GM23248 (cell line): Measurements from ENCODE around the gene RIMOC1. TPM values are rescaled to one million over a fixed set of nuclear protein-coding genes. Genes with fewer than 3 reads are reported as not detected.

ENCODE experiments used
- DNase-seq: peaks from one replicate; pipeline ENCODE4 v3.0.0-alpha.2; 2015
- H2AFZ ChIP-seq: fragments of 200-600 bp; sonication (generic); 2 replicates; pipeline ENCODE4 v1.6.1; 2016; ENCODE audit warnings: antibody characterized with exemption
- H3F3A ChIP-seq: fragments of 200-600 bp; sonication (generic); 2 replicates; pipeline ENCODE4 v1.6.1; 2016; ENCODE audit warnings: mild to moderate bottlenecking, antibody characterized with exemption, mixed run types; ENCODE audit not compliant: insufficient read depth
- H3K27ac ChIP-seq: fragments of 200-600 bp; sonication (generic); 2 replicates; pipeline ENCODE4 v1.5.1; 2016; ENCODE audit warnings: mild to moderate bottlenecking
- H3K27me3 ChIP-seq: fragments of 200-600 bp; sonication (generic); replicated peaks from 2 replicates; pipeline ENCODE4 v1.6.1; 2016; ENCODE audit warnings: mild to moderate bottlenecking; ENCODE audit not compliant: insufficient read depth
- H3K36me3 ChIP-seq: fragments of 200-600 bp; sonication (generic); 2 replicates; pipeline ENCODE4 v1.6.1; 2016; ENCODE audit warnings: low read depth, mild to moderate bottlenecking
- H3K4me1 ChIP-seq: fragments of 200-600 bp; sonication (generic); 2 replicates; pipeline ENCODE4 v1.6.1; 2016; ENCODE audit warnings: mild to moderate bottlenecking; ENCODE audit not compliant: insufficient read depth
- H3K4me2 ChIP-seq: fragments of 200-600 bp; sonication (generic); one replicate; pipeline ENCODE4 v1.6.1; 2016; ENCODE audit warnings: mild to moderate bottlenecking; ENCODE audit not compliant: unreplicated experiment
- H3K4me3 ChIP-seq: fragments of 200-600 bp; sonication (generic); 2 replicates; pipeline ENCODE4 v1.5.1; 2016; ENCODE audit warnings: mild to moderate bottlenecking
- H3K79me2 ChIP-seq: fragments of 200-600 bp; sonication (generic); 2 replicates; pipeline ENCODE4 v1.6.1; 2016; ENCODE audit warnings: mild to moderate bottlenecking; ENCODE audit not compliant: insufficient read depth
- H3K9ac ChIP-seq: fragments of 200-600 bp; sonication (generic); 2 replicates; pipeline ENCODE4 v1.6.1; 2016; ENCODE audit warnings: mild to moderate bottlenecking
- H3K9me2 ChIP-seq: fragments of 200-600 bp; sonication (generic); 2 replicates; pipeline ENCODE4 v1.6.1; 2016; ENCODE audit warnings: mixed run types, mild to moderate bottlenecking, moderate library complexity; ENCODE audit not compliant: insufficient read depth
- H3K9me3 ChIP-seq: fragments of 200-600 bp; sonication (generic); one replicate; pipeline ENCODE4 v1.6.1; 2017; ENCODE audit warnings: low read depth
- H4K20me1 ChIP-seq: fragments of 200-600 bp; sonication (generic); 2 replicates; pipeline ENCODE4 v1.6.0; 2016; ENCODE audit not compliant: insufficient read depth
- EZH2 ChIP-seq: fragments of 200-600 bp; sonication (generic); IDR thresholded peaks from 2 replicates; pipeline ENCODE4 v1.6.1; 2018; ENCODE audit warnings: antibody characterized with exemption, mild to moderate bottlenecking; ENCODE audit not compliant: insufficient read depth, poor library complexity, severe bottlenecking
- EZH2phosphoT487 ChIP-seq: fragments of 200-600 bp; sonication (generic); IDR thresholded peaks from 2 replicates; pipeline ENCODE4 v1.6.1; 2018; ENCODE audit warnings: antibody characterized with exemption, moderate library complexity, mild to moderate bottlenecking, low read depth; ENCODE audit not compliant: insufficient read depth
- WGBS, 2 experiments: methylation state at CpG; one replicate each; pipeline ENCODE4 v1.1.6; 2015 to 2017; ENCODE audit warnings: low lambda C conversion rate in 2 of 2, low coverage in 1 of 2; ENCODE audit errors: missing lambda C conversion rate in 2 of 2; 5-methylcytosine and 5-hydroxymethylcytosine counted together
- in situ Hi-C: fragments of 300-500 bp; cut with MboI; formaldehyde crosslinking; loops from 2 replicates; pipeline ENCODE4 v1.15.0; 2020
- polyA plus RNA-seq: library from polyadenylated mRNA; unstranded; fragments of >200 nt; fragmentation: Nextera tagmentation; extraction: Ambion mirVana; gene quantifications from 2 replicates; pipeline ENCODE4 v1.2.1, GENCODE V29; 2016
- total RNA-seq: library from RNA; depleted of rRNA; stranded (reverse); fragments of >200 nt; shearing (Covaris generic); gene quantifications from 2 replicates; pipeline ENCODE4 v1.2.3, GENCODE V29; 2014; rRNA removed

RIMOC1 gene
- total RNA-seq (18.2 and 20.4 TPM in 2 replicates), polyA plus RNA-seq (17.0 and 20.5 TPM in 2 replicates)

GRCh38 chr5:41903892-41904799, at the start of gene RIMOC1:
Gene RIMOC1 (plus strand): TSS chr5:41904344. CDS start chr5:41904368, 24 bp downstream.
- peak within 1 kb of the TSS; percentile 79 for H3K27ac ChIP-seq
- 1% methylated on average over 51 to 55 of the region's 55 CpGs for WGBS, 2 experiments
- no peaks in the 10 kb centered on the region; the same call in 1 of the 2 replicates for H3K9me2 ChIP-seq
- peaks cover 23% of the 10 kb centered on the region for H3F3A ChIP-seq
- H2AFZ ChIP-seq = peak within 1 kb of the TSS; percentile 95
- no peak for TF ChIP-seq EZH2phosphoT487
- no peak for TF ChIP-seq EZH2
- H4K20me1 ChIP-seq = no peaks in the 10 kb centered on the region; the same call in 1 of the 2 replicates
- peaks cover 14% of the 10 kb centered on the region for H3K36me3 ChIP-seq
- no peaks in the 10 kb centered on the region for H3K9me3 ChIP-seq
- H3K4me3 ChIP-seq = peak within 1 kb of the TSS; percentile 95
- DNase-seq = peak; percentile 100
- in situ Hi-C loops = no loop called here
- H3K27me3 ChIP-seq = no peaks in the 10 kb centered on the region
- peak within 1 kb of the TSS; percentile 96 for H3K9ac ChIP-seq
- H3K79me2 ChIP-seq = peaks cover 35% of the 10 kb centered on the region
- H3K4me2 ChIP-seq = peak within 1 kb of the TSS; percentile 96
- H3K4me1 ChIP-seq = peaks cover 42% of the 10 kb centered on the region

GRCh38 chr5:41856644-41857491, 47.3 kb upstream of the RIMOC1 start:
- no peaks in the 10 kb centered on the region for H3K9me3 ChIP-seq
- no peak overlapping the region for H3K9ac ChIP-seq
- H3K36me3 ChIP-seq = peaks cover 9% of the 10 kb centered on the region
- no peak overlapping the region for H3K27ac ChIP-seq
- H3K4me1 ChIP-seq = no peaks in the 10 kb centered on the region
- no peaks in the 10 kb centered on the region for H3K79me2 ChIP-seq
- no peaks in the 10 kb centered on the region for H3K9me2 ChIP-seq
- no peaks in the 10 kb centered on the region for H3K27me3 ChIP-seq
- in situ Hi-C loops = loop anchor here (10.0 to 25.0 kb wide), 2 partner anchors 198 to 905 kb away; partner anchors contain the start of gene CCDC152
- TF ChIP-seq EZH2phosphoT487 (no peak), EZH2 (no peak)
- H3F3A ChIP-seq = no peaks in the 10 kb centered on the region
- no peak overlapping the region for H3K4me3 ChIP-seq
- H3K4me2 ChIP-seq = no peak overlapping the region
- H2AFZ ChIP-seq = 0 out of 2 replicates have a peak overlapping the region, but pooled peaks have one; percentile 46
- peak; percentile 75 for DNase-seq
- 12 to 16% methylated on average over 5 of the region's 5 CpGs for WGBS, 2 experiments
- H4K20me1 ChIP-seq = no peaks in the 10 kb centered on the region

DNA sequence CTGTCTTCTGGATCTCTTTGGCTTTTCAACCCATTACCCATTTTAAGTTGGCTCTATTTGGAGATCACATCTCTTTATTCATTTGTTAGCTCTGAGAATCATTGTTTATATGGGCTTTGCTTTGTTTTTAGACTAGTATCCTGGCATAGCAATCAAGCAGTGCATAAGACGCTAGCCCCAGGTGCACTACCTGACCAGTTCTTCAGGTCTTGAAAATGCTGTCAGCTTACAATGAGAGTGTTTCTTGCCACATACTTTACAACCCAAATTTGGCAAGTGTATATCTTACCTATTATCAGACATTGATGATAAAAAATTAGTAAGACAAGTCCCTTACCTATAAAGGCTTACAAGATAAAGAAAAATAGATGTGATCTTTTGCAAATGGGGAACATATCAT, 46.2 kb upstream of the RIMOC1 start:
- no peaks in the 10 kb centered on the region for H4K20me1 ChIP-seq
- no peaks in the 10 kb centered on the region for H3K4me1 ChIP-seq
- peaks cover 2% of the 10 kb centered on the region; the same call in 1 of the 2 replicates for H3K79me2 ChIP-seq
- H3K4me3 ChIP-seq = no peak overlapping the region
- no peaks in the 10 kb centered on the region for H3K27me3 ChIP-seq
- WGBS, 2 experiments = 77 to 78% methylated on average over 1 of the region's 1 CpG
- DNase-seq = no peak
- no peak overlapping the region for H2AFZ ChIP-seq
- no peaks in the 10 kb centered on the region for H3F3A ChIP-seq
- no peak overlapping the region for H3K27ac ChIP-seq
- TF ChIP-seq EZH2 (no peak), EZH2phosphoT487 (no peak)
- in situ Hi-C loops = loop anchor here (10.0 to 25.0 kb wide), 2 partner anchors 197 to 904 kb away; partner anchors contain the start of gene CCDC152
- H3K9ac ChIP-seq = no peak overlapping the region
- no peaks in the 10 kb centered on the region for H3K9me3 ChIP-seq
- H3K9me2 ChIP-seq = no peaks in the 10 kb centered on the region
- H3K4me2 ChIP-seq = no peak overlapping the region
- peaks cover 4% of the 10 kb centered on the region for H3K36me3 ChIP-seq

DNA sequence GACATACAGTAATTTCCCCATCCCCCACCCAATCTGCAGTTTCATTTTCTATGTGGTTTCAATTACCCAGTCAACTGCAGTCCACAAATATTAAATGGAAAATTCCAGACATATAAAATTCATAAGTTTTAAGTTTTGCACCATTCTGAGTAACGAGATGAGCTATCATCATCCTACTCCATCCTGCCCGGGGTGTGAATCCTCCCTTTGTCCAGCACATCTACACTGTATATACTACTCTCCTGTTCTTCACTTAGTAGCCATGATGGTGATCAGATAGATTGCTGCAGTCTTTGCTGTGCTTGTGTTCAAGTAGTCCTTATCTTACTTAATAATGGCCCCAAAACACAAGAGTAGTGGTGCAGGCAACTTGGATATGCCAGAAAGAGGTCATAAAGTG, 45.3 kb upstream of the RIMOC1 start:
- 86% methylated on average over 2 of the region's 2 CpGs for WGBS, 2 experiments
- H3K27me3 ChIP-seq = no peaks in the 10 kb centered on the region
- H2AFZ ChIP-seq = no peak overlapping the region
- H3K27ac ChIP-seq = no peak overlapping the region
- in situ Hi-C loops = loop anchor here (10.0 to 25.0 kb wide), 2 partner anchors 196 to 903 kb away; partner anchors contain the start of gene CCDC152
- H3K9me2 ChIP-seq = no peaks in the 10 kb centered on the region
- H3K4me3 ChIP-seq = no peak overlapping the region
- H3F3A ChIP-seq = no peaks in the 10 kb centered on the region
- peaks cover 4% of the 10 kb centered on the region for H3K36me3 ChIP-seq
- no peak overlapping the region for H3K4me2 ChIP-seq
- no peaks in the 10 kb centered on the region for H4K20me1 ChIP-seq
- H3K79me2 ChIP-seq = peaks cover 10% of the 10 kb centered on the region
- H3K9ac ChIP-seq = no peak overlapping the region
- no peak for DNase-seq
- peaks cover 3% of the 10 kb centered on the region; the same call in 1 of the 2 replicates for H3K4me1 ChIP-seq
- no peaks in the 10 kb centered on the region for H3K9me3 ChIP-seq
- TF ChIP-seq EZH2phosphoT487 = no peak
- TF ChIP-seq EZH2 = no peak
